ENCODE results near the gene FDXR. TPM values are rescaled to one million over a fixed set of nuclear protein-coding genes. Genes with fewer than 3 reads are reported as not detected.

Gene FDXR, protein sequence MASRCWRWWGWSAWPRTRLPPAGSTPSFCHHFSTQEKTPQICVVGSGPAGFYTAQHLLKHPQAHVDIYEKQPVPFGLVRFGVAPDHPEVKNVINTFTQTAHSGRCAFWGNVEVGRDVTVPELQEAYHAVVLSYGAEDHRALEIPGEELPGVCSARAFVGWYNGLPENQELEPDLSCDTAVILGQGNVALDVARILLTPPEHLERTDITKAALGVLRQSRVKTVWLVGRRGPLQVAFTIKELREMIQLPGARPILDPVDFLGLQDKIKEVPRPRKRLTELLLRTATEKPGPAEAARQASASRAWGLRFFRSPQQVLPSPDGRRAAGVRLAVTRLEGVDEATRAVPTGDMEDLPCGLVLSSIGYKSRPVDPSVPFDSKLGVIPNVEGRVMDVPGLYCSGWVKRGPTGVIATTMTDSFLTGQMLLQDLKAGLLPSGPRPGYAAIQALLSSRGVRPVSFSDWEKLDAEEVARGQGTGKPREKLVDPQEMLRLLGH
- 16.0 TPM for total RNA-seq

DNA sequence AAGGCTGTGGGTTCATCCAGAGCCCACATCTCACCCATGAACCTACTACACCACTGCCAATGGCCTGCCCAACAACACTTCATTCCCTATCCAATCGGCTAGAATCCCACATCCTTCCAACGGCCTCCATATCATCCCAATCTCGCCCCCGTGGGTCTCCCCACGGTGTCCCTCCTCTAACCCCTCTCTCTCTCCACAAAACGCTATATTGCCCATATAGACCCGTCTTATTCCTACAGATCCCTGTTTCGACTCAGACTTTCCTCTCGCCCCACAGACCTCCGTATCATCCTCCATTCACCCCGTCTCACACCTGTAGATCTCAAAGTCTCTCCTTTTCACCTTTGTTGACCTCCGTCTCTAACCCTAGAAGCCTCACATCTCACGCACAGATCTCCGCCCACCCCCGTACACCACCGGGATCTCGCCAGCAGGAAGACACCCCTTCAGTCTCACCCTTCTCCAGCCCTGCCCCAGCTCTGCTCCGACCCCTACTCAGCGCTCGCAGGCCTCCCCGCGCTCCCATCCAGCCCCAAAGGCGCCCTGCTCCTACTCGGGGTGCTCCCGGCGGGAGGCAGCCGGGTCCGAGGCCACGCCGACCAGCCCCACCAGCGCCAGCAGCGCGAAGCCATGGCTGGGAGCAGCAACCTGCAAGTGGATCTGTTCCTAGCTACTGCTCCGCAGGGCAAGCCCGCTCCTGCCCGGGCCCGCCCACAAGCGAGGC, at the start of gene FDXR:
TSS of gene FDXR (minus strand) at position 682 of the 724 bp plus-strand sequence. CDS start at position 632, 50 bp downstream.
- Histone ChIP-seq H3K4me3 (peak within 1 kb of the TSS; percentile 50 to 78), H3K9me3 (no peaks in the 10 kb centered on the region), H3K36me3 (peaks cover 0 to 4% of the 10 kb centered on the region in 2 donors), H3K27ac (peak within 1 kb of the TSS; percentile 83), H3K27me3 (no peaks in the 10 kb centered on the region), H3K4me1 (peaks cover 29% of the 10 kb centered on the region)
- TF ChIP-seq POLR2A (IDR thresholded peaks at IDR 0.05) (peak in 1 of 2 donors; percentile 55), POLR2AphosphoS5 (IDR thresholded peaks at IDR 0.05; ENCODE audit: insufficient read depth in 1 of 2, low read depth in 1 of 2) (no peak)
- no peak for DNase-seq (ENCODE audit: extremely low spot score in 2 of 2)
- intact Hi-C loops (cut with DNase I) = no loop called here

DNA sequence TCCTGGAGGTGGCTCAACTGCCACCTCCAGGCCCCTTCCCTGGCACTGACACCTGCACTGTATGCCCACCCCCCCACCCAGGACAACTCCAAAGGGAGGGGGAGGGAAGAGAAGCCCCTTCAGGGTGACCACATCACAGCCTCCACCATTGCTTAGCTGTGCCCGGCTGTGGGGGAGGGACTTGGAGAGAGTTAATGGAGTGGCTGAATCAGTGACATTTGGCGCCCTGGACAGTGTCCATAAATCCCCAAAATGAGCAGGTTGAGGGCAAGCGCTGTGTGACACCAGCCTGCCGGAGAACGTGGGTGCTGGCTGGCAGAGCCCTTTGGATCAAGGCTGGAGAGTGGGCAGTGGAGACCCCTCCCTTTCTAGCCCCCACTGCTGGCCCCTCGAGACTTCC, 49.4 kb upstream of the FDXR start:
- no peak for DNase-seq (ENCODE audit: extremely low spot score in 2 of 2)
- peaks cover 6% of the 10 kb centered on the region for H3K27me3 ChIP-seq
- TF ChIP-seq POLR2AphosphoS5 (IDR thresholded peaks at IDR 0.05; ENCODE audit: insufficient read depth in 1 of 2, low read depth in 1 of 2) (no peak), POLR2A (IDR thresholded peaks at IDR 0.05) (no peak)
- TF ChIP-seq, protein P1, sequence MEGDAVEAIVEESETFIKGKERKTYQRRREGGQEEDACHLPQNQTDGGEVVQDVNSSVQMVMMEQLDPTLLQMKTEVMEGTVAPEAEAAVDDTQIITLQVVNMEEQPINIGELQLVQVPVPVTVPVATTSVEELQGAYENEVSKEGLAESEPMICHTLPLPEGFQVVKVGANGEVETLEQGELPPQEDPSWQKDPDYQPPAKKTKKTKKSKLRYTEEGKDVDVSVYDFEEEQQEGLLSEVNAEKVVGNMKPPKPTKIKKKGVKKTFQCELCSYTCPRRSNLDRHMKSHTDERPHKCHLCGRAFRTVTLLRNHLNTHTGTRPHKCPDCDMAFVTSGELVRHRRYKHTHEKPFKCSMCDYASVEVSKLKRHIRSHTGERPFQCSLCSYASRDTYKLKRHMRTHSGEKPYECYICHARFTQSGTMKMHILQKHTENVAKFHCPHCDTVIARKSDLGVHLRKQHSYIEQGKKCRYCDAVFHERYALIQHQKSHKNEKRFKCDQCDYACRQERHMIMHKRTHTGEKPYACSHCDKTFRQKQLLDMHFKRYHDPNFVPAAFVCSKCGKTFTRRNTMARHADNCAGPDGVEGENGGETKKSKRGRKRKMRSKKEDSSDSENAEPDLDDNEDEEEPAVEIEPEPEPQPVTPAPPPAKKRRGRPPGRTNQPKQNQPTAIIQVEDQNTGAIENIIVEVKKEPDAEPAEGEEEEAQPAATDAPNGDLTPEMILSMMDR (IDR thresholded peaks at IDR 0.05) = no peak
- H3K9me3 ChIP-seq = no peaks in the 10 kb centered on the region
- H3K4me3 ChIP-seq = no peak overlapping the region
- H3K27ac ChIP-seq = no peak overlapping the region
- intact Hi-C loops (cut with DNase I) = no loop called here
- H3K36me3 ChIP-seq = no peaks in the 10 kb centered on the region
- peaks cover 43% of the 10 kb centered on the region for H3K4me1 ChIP-seq

- no peak overlapping the region for H3K27ac ChIP-seq
- peaks cover 43% of the 10 kb centered on the region for H3K4me1 ChIP-seq
- H3K4me3 ChIP-seq = no peak overlapping the region
- no peaks in the 10 kb centered on the region for H3K36me3 ChIP-seq
- peaks cover 6% of the 10 kb centered on the region for H3K27me3 ChIP-seq
- DNase-seq (ENCODE audit: extremely low spot score in 2 of 2) = no peak
- TF ChIP-seq POLR2A (IDR thresholded peaks at IDR 0.05) (no peak), POLR2AphosphoS5 (IDR thresholded peaks at IDR 0.05; ENCODE audit: insufficient read depth in 1 of 2, low read depth in 1 of 2) (no peak)
- TF ChIP-seq, protein P1 (IDR thresholded peaks at IDR 0.05) = no peak
- H3K9me3 ChIP-seq = no peaks in the 10 kb centered on the region
- intact Hi-C loops (cut with DNase I) = no loop called here
Measured at GRCh38 chr17:74921769-74922168, 49.0 kb upstream of the FDXR start.

- no peak overlapping the region for H3K27ac ChIP-seq
- TF ChIP-seq POLR2AphosphoS5 (IDR thresholded peaks at IDR 0.05; ENCODE audit: insufficient read depth in 1 of 2, low read depth in 1 of 2) = no peak
- no peak for TF ChIP-seq POLR2A (IDR thresholded peaks at IDR 0.05)
- TF ChIP-seq, protein P1 (IDR thresholded peaks at IDR 0.05) = no peak
- peaks cover 6% of the 10 kb centered on the region for H3K27me3 ChIP-seq
- no peak overlapping the region for H3K4me3 ChIP-seq
- no peak for DNase-seq (ENCODE audit: extremely low spot score in 2 of 2)
- intact Hi-C loops (cut with DNase I) = no loop called here
- no peaks in the 10 kb centered on the region for H3K36me3 ChIP-seq
- H3K4me1 ChIP-seq = peaks cover 43% of the 10 kb centered on the region
- H3K9me3 ChIP-seq = no peaks in the 10 kb centered on the region
Measured at GRCh38 chr17:74921026-74921681, 48.4 kb upstream of the FDXR start.

GRCh38 chr17:74920642-74921025, 47.8 kb upstream of the FDXR start:
- no peaks in the 10 kb centered on the region for H3K9me3 ChIP-seq
- H3K36me3 ChIP-seq = no peaks in the 10 kb centered on the region
- no peak overlapping the region for H3K27ac ChIP-seq
- no peak overlapping the region for H3K4me3 ChIP-seq
- H3K27me3 ChIP-seq = peaks cover 6% of the 10 kb centered on the region
- DNase-seq (ENCODE audit: extremely low spot score in 2 of 2) = no peak
- peaks cover 43% of the 10 kb centered on the region for H3K4me1 ChIP-seq
- intact Hi-C loops (cut with DNase I) = no loop called here
- TF ChIP-seq POLR2AphosphoS5 (IDR thresholded peaks at IDR 0.05; ENCODE audit: insufficient read depth in 1 of 2, low read depth in 1 of 2) = no peak
- TF ChIP-seq POLR2A (IDR thresholded peaks at IDR 0.05) = no peak
- TF ChIP-seq, protein P1 (IDR thresholded peaks at IDR 0.05) = no peak

Data from vagina (tissue), 2 donors.